GM18520 (cell line): ENCODE measurements around the gene UBN1.
A peak's percentile ranks its signal among the peaks of the same experiment; 100 is the strongest.

Source experiments
- ATAC-seq: cut with Tn5 transposase; IDR thresholded peaks from one replicate; pipeline ENCODE4 v1.9.1; 2021; ENCODE audit not compliant: unreplicated experiment

Gene UBN1

GRCh38 chr16:4820652-4821051 lies 26.6 kb upstream of the UBN1 start:
- ATAC-seq = no peak

DNA sequence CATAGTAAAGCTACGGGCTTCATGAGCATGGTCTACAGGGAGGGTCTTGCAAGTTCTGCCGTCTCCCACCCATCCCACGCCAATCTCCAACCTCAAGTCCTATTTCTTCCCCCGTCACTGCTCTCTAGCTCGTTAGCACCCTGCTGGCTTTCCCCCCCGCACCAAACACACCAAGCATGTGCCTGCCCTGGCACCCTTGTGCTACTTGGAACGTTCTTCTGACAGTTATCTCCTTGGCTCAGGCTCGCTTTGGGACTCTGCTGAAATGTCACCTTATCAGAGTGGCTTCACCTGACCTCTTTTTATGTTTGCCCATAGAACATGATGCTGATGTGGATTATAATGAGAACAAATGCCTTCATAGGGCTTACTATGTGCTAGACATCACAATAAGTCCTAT lies 22.1 kb upstream of the UBN1 start:
- ATAC-seq = no peak

- no peak for ATAC-seq
These were observed 20.8 kb upstream of the UBN1 start for GRCh38 chr16:4826526-4826925.

DNA sequence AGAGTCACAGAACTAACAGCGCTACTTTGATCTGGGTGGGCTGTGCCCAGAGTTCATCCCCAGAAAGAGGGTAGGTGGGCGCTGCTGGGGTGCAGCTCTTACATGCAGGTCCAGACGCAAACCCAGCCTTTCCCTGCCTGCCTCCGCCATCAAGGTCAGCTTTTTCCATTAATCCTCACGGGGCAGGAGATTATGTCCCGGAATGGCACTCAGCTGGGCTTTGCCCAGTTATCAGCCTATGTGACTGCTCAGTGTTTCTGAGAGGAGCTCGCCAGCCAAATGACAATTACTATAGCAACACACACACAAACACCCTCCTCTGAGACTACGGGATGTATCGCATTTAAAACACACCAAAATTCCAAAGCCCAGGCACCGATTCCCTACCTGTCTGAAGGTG lies 20.3 kb upstream of the UBN1 start:
- ATAC-seq = no peak

DNA sequence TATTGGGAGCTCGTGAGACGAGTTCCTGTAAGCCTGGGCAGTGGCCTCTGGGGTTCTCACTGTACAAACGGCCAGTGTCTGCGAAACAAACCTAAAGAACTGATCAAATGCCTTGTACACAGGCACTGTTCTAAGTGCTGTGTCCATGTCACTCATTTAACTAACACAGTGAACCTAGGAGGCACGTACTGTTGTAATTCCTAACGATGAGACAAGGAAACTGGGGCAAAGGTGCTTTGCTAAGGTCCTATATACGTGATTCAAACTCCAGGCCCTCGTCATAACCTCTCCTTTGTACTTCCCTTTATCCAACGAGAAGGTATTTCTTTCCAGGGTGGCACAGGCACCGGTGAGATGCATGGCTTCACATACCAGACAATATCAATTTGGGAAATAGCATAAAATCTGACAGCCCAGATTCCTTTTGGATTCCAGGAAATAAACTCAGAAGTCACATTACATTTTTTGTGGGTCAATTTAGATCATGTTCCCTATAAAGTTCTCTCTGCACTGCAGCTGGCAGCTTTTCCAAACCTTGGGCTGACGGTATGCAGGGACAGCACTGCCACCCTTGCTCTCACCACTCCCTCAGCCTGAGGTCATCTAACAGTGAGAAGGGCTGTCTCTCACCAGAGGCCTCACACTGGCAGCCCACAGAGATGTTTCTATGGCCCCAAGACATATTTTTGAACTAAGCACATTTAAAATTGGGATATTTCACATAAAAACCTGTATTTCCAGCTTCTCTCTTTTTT lies 18.5 kb upstream of the UBN1 start:
- no peak for ATAC-seq

GRCh38 chr16:4830408-4830807 lies 16.9 kb upstream of the UBN1 start:
- no peak for ATAC-seq

DNA sequence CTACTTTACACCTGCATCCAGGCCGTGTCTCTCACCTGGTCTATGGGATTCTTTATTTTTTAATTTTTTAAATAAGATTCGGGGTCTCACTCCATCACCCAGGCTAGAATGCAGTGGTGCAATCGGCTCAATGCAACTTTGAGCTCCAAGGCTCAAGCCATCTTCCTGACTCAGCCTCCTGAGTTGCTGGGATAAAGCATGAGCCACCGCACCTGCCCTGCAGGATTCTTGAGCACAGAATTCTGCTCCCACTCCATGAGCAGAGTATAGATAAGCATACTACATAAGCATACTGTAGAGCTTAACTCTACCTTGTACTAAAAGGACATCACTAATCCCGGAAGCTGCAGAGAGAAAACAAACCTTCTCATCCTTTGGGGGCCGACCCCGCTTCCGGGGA lies 15.7 kb upstream of the UBN1 start:
- ATAC-seq = no peak

DNA sequence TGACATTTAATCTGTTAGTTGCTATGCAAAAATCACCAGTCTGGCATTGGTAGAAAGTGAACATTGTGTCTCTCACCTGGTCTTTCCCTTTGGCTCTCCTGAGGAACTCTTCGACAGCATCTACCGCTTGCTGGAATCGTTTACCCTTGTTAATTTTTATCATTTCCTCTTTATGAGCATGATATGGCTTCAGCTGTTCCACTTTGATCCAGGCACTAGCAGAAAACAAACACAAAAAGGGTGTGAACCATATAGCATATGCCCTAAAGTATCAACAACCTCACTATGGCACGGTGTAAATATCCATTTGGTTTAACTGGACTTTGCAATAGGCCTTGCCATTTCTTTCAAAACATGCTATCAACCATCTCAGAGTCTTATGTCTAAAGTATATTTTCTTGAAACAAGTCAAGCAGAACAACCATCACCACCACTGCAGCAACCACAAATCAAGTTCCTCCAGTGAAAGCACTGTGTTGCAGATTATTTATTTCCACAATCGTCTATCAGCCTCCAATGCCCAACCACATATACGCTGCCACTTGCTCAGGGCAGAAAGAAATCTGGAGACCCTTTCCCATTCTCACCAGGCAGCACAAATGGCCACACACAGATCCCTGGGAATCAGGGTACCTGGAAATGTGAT lies 14.5 kb upstream of the UBN1 start:
- no peak for ATAC-seq

DNA sequence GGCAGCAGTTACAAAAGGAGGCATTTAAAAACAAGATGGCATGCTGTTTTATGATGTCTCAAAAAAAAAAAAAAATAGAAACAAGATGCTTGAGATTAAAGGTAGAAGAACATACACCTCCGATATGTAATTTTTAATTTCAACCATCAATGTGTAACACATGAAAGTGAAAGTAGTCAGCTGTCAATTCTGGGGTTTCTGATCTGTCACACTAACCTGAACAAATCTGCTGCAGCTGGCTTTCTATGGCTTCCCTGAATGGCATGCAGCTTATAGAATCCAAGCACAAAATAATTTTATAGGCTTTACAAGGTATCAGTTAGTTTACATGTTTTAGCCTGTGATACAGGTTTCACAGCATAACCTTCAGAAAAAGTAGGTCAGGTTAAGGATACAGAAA lies 13.7 kb upstream of the UBN1 start:
- no peak for ATAC-seq

DNA sequence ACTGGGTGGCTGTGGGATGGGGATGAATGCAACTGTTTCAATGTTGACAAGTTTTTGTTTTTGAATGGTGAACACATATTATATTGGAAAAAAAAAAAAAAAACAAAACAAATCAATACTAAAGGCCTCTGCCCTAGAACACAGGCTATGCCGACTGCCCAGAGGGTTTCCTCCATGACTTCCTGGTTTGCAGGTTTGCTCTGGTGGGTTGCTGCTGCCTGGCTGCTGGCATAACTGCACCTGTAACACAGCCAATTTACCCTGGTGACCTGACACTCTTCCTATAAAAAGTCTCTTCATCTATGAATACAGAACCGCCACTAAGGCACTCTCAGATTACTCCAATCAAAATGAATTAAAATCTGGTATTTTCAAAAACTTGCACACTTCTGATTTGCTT lies 10.6 kb upstream of the UBN1 start:
- no peak for ATAC-seq

- no peak for ATAC-seq
These were observed 9.4 kb upstream of the UBN1 start for GRCh38 chr16:4837733-4838501.

DNA sequence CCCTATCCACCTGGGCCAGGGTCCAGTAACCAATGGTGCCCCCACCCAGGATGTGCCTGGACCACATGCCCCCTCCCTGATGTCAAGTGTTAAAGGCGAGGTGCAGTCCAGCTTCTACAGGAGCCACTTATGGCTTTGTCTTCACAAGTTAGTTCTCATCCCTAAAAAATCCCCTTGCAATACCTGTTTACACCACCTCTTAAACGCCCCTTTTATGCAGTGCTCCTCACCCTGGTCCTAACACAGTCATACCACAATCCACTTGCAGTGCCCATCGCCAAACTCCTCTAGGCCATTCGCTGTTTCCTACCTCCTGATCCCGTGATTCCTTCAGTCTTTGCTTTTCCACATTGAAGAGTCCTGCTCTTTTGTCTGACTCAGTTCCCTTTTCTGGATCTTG lies 7.3 kb upstream of the UBN1 start:
- ATAC-seq = no peak

- ATAC-seq = no peak
These were observed 6.3 kb upstream of the UBN1 start for GRCh38 chr16:4840984-4841383.

DNA sequence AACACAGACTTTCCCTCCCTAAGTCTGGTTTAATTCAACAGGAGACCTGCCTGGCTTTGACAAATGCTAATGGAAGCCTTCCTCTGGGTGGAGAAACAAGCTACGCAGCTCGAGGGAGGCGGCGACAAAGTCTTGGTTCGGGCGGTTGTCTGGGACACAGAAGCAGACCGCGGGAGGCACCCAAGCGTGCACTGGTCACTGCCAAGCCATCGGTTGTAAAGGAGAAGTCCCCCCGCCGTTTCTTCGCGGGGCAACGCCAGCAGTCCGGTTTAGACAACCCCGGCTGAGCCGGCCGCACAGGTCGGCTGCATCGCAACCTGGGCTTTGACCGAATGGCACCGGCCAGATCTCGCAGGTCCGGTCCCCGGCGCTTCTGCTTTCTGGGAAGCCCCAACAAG lies 779 bp upstream of the UBN1 start:
- ATAC-seq = peak; percentile 4

GRCh38 chr16:4847774-4848587 lies 700 bp downstream of the UBN1 start:
- peak; percentile 5 for ATAC-seq

DNA sequence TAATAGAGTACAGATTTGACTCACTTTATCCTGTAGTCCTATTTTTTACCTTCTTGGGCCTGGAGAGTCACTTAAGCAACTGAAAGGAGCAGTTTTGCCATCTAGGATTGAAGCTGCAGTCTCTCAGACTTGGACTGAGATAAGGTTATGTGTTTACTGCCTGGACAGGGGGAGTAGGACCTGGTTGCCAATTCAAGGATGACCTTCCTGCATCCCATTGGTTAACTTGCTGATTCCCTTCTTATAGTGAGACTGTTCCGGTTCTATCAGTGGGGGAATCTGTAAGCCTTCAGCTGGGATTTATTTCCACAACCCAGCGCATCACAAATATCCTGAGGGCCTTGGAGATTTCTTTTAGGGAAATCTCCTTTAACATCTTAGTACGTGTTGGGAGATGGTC lies 2.9 kb downstream of the UBN1 start:
- no peak for ATAC-seq

- no peak for ATAC-seq
These were observed 5.1 kb downstream of the UBN1 start for GRCh38 chr16:4852221-4852872.

GRCh38 chr16:4855371-4855770 lies 8.1 kb downstream of the UBN1 start:
- ATAC-seq = no peak

DNA sequence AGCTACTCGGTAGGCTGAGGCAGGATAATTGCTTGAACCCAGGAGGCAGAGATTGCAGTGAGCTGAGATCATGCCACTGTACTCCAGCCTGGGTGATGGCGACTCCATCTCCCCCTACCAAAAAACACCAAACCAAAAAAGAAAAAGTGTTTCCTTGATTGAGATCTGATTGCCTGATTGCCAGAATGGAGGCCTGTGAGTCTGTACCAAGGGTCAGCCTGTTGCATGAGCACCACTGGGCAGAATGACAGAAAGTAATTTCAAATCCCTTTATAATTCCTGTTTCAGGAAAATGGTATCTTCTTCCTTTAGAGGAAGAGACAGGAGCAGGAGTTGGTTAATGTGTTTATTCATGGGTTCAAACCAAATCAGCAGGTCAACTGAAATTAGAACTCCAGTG lies 8.5 kb downstream of the UBN1 start:
- ATAC-seq = no peak

GRCh38 chr16:4859190-4859899 lies 12.1 kb downstream of the UBN1 start:
- no peak for ATAC-seq
